Heart left ventricle (tissue), 16 donors: ENCODE results near the gene MTNR1B. TPM values are rescaled to one million over a fixed set of nuclear protein-coding genes. Genes with fewer than 3 reads are reported as not detected.

Source experiments
- ATAC-seq, 4 donors: fragments of 200-7000 bp; cut with Tn5 transposase; one replicate each; pipeline ENCODE4 v1.9.1; 2020 to 2022; ENCODE audit warnings: moderate library complexity in 4 of 4, mild to moderate bottlenecking in 3 of 4, moderate number of reproducible peaks in 1 of 4
- DNase-seq, 5 donors: peaks; one replicate each; pipeline ENCODE4 v3.0.0-alpha.2; 2020
- H3K27ac ChIP-seq, 12 donors: fragments of 200-600 bp; sonication (generic) in 4 of 12; one replicate each; pipeline versions ENCODE4 v1.5.0 to v1.8.0; 2016 to 2022; ENCODE audit warnings: mild to moderate bottlenecking in 2 of 12
- H3K27me3 ChIP-seq, 9 donors: fragments of 200-600 bp; sonication (generic) in 2 of 9; one replicate each; pipeline versions ENCODE4 v1.5.1 to v1.8.0; 2016 to 2022; ENCODE audit warnings: mild to moderate bottlenecking in 3 of 9
- H3K36me3 ChIP-seq, 9 donors: fragments of 200-600 bp; sonication (generic) in 2 of 9; one replicate each; pipeline versions ENCODE4 v1.5.0 to v1.8.0; 2018 to 2022; ENCODE audit warnings: mild to moderate bottlenecking in 2 of 9
- H3K4me1 ChIP-seq, 12 donors: fragments of 200-600 bp; sonication (generic) in 4 of 12; one replicate each; pipeline versions ENCODE4 v1.5.0 to v1.8.0; 2016 to 2022; ENCODE audit warnings: mild to moderate bottlenecking in 3 of 12
- H3K4me3 ChIP-seq, 12 donors: fragments of 200-600 bp; sonication (generic) in 4 of 12; one replicate each; pipeline versions ENCODE4 v1.5.0 to v1.8.0; 2017 to 2022; ENCODE audit warnings: mild to moderate bottlenecking in 9 of 12, moderate library complexity in 4 of 12
- H3K9me3 ChIP-seq, 12 donors: fragments of 200-600 bp; sonication (generic) in 4 of 12; one replicate each; pipeline versions ENCODE4 v1.5.0 to v1.8.0; 2016 to 2022; ENCODE audit warnings: mild to moderate bottlenecking in 1 of 12
- POLR2A ChIP-seq, 2 donors: fragments of 450-650 bp; IDR thresholded peaks; one replicate each; pipeline ENCODE4 v1.6.1; 2017; ENCODE audit warnings: antibody characterized with exemption in 2 of 2, mild to moderate bottlenecking in 2 of 2, moderate library complexity in 2 of 2
- WGBS, 4 donors: extraction: QIAGEN DNeasy Blood & Tissue Kit in 2 of 4; methylation state at CpG; one replicate each; pipeline versions ENCODE4 v1.1.5 to v1.1.7; 2013 to 2018; 5-methylcytosine and 5-hydroxymethylcytosine counted together
- intact Hi-C, 10 donors: fragments of 100-400 bp; cut with DNase I; formaldehyde crosslinking; loops; one replicate each; pipeline versions ENCODE4 v1.11.1 to v1.14.2; 2022
- polyA plus RNA-seq, 2 donors: library from polyadenylated mRNA; stranded (reverse); fragments of 200-250 nt; gene quantifications; one replicate each; pipeline ENCODE4 v1.2.3, GENCODE V29; 2013
- total RNA-seq, 9 donors: library from RNA; depleted of rRNA in 2 of 9; stranded (reverse); fragments of >200 nt in 2 of 9; fragmentation: NEBNext Ultra II Directional in 3 of 9; extraction: Animal tissue kit (Norgen Biotek cat#: 25700) in 3 of 9; gene quantifications; one replicate each; pipeline versions ENCODE4 v1.1.0 to v1.2.4, GENCODE V29; 2016 to 2023
- TF ChIP-seq, protein P1 (sequence below), 12 donors: fragments of 200-600 bp; sonication (generic) in 4 of 12; IDR thresholded peaks; one replicate each; pipeline versions ENCODE4 v1.5.0 to v1.8.0; 2018 to 2022; ENCODE audit warnings: antibody characterized with exemption in 12 of 12, mild to moderate bottlenecking in 5 of 12
- donor health status: ischemic (EF 13 %, LVEDD 7.1; RV severe dilation, severe dysfunction).
- donor health status: healthy with polysubstance abuse.
- donor health status: DM: no; HTN: yes; CAD: no.
- donor health status: DM: no; HTN: no; CAD: no.
- donor health status: ischemic (EF 25% LVEDD 6.9; RV normal size, moderate dysfunction).
- donor health status: ischemic (EF 25% LVEDD 5.7; RV mildly dilated, moderate dysfunction).
- donor health status: healthy.
- donor health status: DM: yes; HTN: yes; CAD: no.
- donor health status: ischemic (EF 35%, LVEDD 5.7; RV mildly dilated, moderate dysfunction).
- donor health status: nonischemic (EF 11% LVEDD 7.7; RV severe dilation, severe dysfunction).
- donor health status: DM: yes; HTN: yes; CAD: no.
- donor health status: PGD.
- donor health status: ischemic (EF 29% LVEDD 5.4; RV normal size, mild dysfunction).
- donor health status: nonischemic (EF 23%, LVEDD 6.1; RV moderate dilation, normal function).

MTNR1B gene
- total and polyA plus RNA-seq, 11 donors = not detected

DNA sequence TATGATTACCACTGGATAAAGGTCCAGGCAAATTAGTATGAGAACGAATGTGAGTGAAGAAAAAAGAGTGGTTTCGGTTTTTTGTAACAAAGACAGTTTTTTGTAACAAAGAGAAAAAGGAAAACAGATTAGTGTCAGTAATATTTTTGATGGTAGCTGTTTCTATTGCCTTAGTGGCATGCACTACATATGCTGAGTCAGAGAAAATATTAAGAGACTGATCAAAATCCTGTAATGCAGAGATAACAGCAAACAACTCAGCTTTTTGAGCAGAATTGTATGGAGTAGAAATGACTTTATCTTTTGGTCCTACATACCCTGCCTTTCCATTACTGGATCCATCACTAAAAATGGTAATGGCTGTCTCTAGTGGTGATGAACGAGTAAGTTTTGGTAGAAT is 22.7 kb upstream of the MTNR1B start:
- Histone ChIP-seq H3K36me3 (no peaks in the 10 kb centered on the region), H3K9me3 (peaks cover 0 to 12% (median 0%) of the 10 kb centered on the region in 12 donors), H3K4me3 (no peak overlapping the region), H3K27me3 (peaks cover 0 to 9% (median 0%) of the 10 kb centered on the region in 9 donors), H3K27ac (no peak overlapping the region), H3K4me1 (no peaks in the 10 kb centered on the region)
- ATAC-seq (no peak), DNase-seq (no peak)
- 63 to 67% (median 65%) methylated on average over 3 of the region's 3 CpGs for WGBS, 4 donors
- no peak for TF ChIP-seq POLR2A (IDR thresholded peaks at IDR 0.05)
- TF ChIP-seq, protein P1, sequence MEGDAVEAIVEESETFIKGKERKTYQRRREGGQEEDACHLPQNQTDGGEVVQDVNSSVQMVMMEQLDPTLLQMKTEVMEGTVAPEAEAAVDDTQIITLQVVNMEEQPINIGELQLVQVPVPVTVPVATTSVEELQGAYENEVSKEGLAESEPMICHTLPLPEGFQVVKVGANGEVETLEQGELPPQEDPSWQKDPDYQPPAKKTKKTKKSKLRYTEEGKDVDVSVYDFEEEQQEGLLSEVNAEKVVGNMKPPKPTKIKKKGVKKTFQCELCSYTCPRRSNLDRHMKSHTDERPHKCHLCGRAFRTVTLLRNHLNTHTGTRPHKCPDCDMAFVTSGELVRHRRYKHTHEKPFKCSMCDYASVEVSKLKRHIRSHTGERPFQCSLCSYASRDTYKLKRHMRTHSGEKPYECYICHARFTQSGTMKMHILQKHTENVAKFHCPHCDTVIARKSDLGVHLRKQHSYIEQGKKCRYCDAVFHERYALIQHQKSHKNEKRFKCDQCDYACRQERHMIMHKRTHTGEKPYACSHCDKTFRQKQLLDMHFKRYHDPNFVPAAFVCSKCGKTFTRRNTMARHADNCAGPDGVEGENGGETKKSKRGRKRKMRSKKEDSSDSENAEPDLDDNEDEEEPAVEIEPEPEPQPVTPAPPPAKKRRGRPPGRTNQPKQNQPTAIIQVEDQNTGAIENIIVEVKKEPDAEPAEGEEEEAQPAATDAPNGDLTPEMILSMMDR (IDR thresholded peaks at IDR 0.05) = no peak
- intact Hi-C loops = loop anchor here in 4 of 10 donors (10.0 kb wide), 3 partner anchors 278 to 708 kb away; partner anchors contain the start of gene SMCO4 (in 1 of the 4)

DNA sequence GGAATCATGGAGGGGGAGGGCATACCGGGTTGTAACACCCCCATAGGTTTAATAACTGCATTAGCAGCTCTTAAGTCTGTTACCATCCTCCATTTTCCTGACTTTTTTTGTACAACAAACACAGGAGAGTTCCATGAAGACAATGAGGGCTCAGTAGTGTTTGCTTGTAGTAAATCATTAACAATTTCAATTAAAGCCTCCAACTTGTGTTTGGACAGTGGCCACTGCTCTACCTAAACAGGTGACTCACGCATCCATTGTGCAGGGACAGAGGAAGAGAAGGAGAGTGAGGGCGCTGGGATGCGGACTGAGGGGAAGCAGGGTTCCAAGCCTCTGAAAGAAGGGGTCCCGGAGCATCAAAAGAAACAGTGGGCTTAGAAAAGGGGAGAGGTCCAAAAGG is 21.3 kb upstream of the MTNR1B start:
- intact Hi-C loops = loop anchor here in 4 of 10 donors (10.0 kb wide), 3 partner anchors 277 to 707 kb away; partner anchors contain the start of gene SMCO4 (in 1 of the 4)
- 82 to 89% (median 85%) methylated on average over 5 of the region's 5 CpGs for WGBS, 4 donors
- Histone ChIP-seq H3K4me1 (no peaks in the 10 kb centered on the region), H3K27ac (no peak overlapping the region), H3K27me3 (peaks cover 0 to 5% (median 0%) of the 10 kb centered on the region in 9 donors), H3K4me3 (no peak overlapping the region), H3K9me3 (peaks cover 0 to 12% (median 0%) of the 10 kb centered on the region in 12 donors), H3K36me3 (no peaks in the 10 kb centered on the region)
- TF ChIP-seq, protein P1 (IDR thresholded peaks at IDR 0.05) = no peak
- no peak for TF ChIP-seq POLR2A (IDR thresholded peaks at IDR 0.05)
- DNase-seq (no peak), ATAC-seq (no peak)

DNA sequence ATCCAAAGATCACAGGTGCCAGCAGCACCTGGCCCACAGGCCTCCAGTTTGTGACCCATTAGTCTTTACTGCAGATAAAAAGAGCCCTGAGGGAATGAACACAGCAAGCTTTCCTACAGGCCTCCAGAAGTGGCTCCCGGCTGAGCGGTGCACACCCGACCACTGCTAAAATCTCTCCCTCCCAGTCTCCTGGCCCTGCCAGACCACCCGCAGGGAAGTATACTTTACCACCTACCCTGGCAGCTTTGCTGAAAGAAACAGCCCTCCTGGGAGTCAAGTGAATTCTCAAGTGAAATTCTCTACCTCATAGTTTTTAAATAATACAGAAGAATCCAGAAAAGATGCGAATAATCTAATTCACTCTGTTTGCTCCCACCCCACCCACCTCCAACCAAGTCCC is 15.4 kb upstream of the MTNR1B start:
- WGBS, 4 donors = 80 to 85% (median 83%) methylated on average over 5 of the region's 5 CpGs
- Histone ChIP-seq H3K9me3 (peaks cover 0 to 6% (median 0%) of the 10 kb centered on the region in 12 donors), H3K36me3 (no peaks in the 10 kb centered on the region), H3K4me1 (no peaks in the 10 kb centered on the region), H3K4me3 (no peak overlapping the region), H3K27ac (no peak overlapping the region), H3K27me3 (no peaks in the 10 kb centered on the region)
- DNase-seq = no peak
- intact Hi-C loops = no loop called here
- no peak for TF ChIP-seq POLR2A (IDR thresholded peaks at IDR 0.05)
- TF ChIP-seq, protein P1 (IDR thresholded peaks at IDR 0.05) = no peak
- no peak for ATAC-seq

DNA sequence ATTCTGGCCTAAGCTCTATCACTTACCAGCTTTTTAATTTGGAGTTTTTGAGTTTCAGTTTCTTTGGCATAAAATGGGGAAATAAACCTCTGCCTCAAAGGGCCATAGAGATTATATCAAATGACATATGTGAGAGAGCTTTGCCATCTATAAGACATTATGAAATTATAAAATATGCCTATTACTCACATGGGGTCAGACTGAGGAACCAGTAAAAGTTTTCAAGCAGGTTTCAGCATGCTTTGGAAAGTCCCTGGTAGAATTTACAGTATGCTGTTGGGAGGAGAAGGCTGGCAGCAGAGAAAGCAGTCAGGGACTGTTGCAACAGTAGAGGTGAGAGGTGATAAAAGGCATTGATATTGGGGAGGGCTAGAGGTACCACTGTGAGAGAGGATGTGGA is 13.6 kb upstream of the MTNR1B start:
- ATAC-seq = no peak
- Histone ChIP-seq H3K4me3 (no peak overlapping the region), H3K36me3 (no peaks in the 10 kb centered on the region), H3K27me3 (peaks cover 0 to under 1% (median 0%) of the 10 kb centered on the region in 9 donors), H3K27ac (no peak overlapping the region), H3K9me3 (no peaks in the 10 kb centered on the region), H3K4me1 (no peaks in the 10 kb centered on the region)
- TF ChIP-seq POLR2A (IDR thresholded peaks at IDR 0.05) = no peak
- TF ChIP-seq, protein P1 (IDR thresholded peaks at IDR 0.05) = no peak
- intact Hi-C loops = no loop called here
- DNase-seq = no peak
